HepG2 (cell line): ENCODE results near the gene NMNAT1. TPM values are rescaled to one million over a fixed set of nuclear protein-coding genes. Genes with fewer than 3 reads are reported as not detected.

ENCODE experiments used
- ATAC-seq: fragments of 200-7000 bp; cut with Tn5 transposase; 3 replicates; pipeline ENCODE4 v1.9.1; 2020; ENCODE audit warnings: mild to moderate bottlenecking, moderate library complexity
- BruUV-seq: library from RNA; stranded (reverse); fragments of 400-500 nt; replicated peaks from 2 replicates; lab custom pipeline; 2021; lab: Mats Ljungman, UMichigan
- CTCF ChIA-PET: fragments of 300-600 bp; formaldehyde crosslinking; extraction: SDS; loops from one replicate; lab custom pipeline; 2021; ENCODE audit warnings: low total read pairs, inconsistent platforms, low intra/inter-chr PET ratio; lab: Yijun Ruan, JAX
- POLR2A ChIA-PET: fragments of 350-600 bp; sonication (Branson Sonifier 250); formaldehyde crosslinking; loops from one replicate; lab custom pipeline; 2020; ENCODE audit warnings: antibody characterized with exemption, inconsistent platforms; lab: Yijun Ruan, JAX
- DNase-seq: peaks from one replicate; pipeline ENCODE4 v3.0.0-alpha.2; 2015; ENCODE audit warnings: low spot score
- FAIRE-seq: peaks from 3 replicates; lab custom pipeline; 2011; peaks lifted over from hg19 to GRCh38; lab: Jason Lieb, UNC
- H2AFZ ChIP-seq: one replicate; pipeline ENCODE4 v1.6.1; 2011; ENCODE audit warnings: low read length, inconsistent platforms
- H3K27ac ChIP-seq: fragments of 300-600 bp; 3 replicates; pipeline ENCODE4 v1.8.0; 2011; ENCODE audit warnings: mixed run types, mild to moderate bottlenecking, mixed read lengths, low read length, inconsistent platforms; ENCODE audit not compliant: insufficient read depth; ENCODE audit errors: extremely low read length
- H3K27me3 ChIP-seq, 2 experiments: fragments of 200-600 bp in 1 of 2; 2 replicates in 1 of 2; 3 replicates in 1 of 2; pipeline versions ENCODE4 v1.6.0 to v1.8.0; 2011; ENCODE audit warnings: low read length in 2 of 2, mild to moderate bottlenecking in 2 of 2, moderate library complexity in 2 of 2, inconsistent platforms in 1 of 2; ENCODE audit not compliant: insufficient read depth in 2 of 2, control insufficient read depth in 1 of 2
- H3K36me3 ChIP-seq, 2 experiments: fragments of 200-600 bp in 1 of 2; replicated peaks in 1 of 2; 2 replicates in 1 of 2; 3 replicates in 1 of 2; pipeline versions ENCODE4 v1.5.1 to v1.8.0; 2011; ENCODE audit warnings: low read length in 2 of 2, inconsistent platforms in 1 of 2; ENCODE audit not compliant: insufficient read depth in 2 of 2, control insufficient read depth in 1 of 2
- H3K4me1 ChIP-seq: 2 replicates; pipeline ENCODE4 v1.5.1; 2012; ENCODE audit warnings: low read length, inconsistent platforms; ENCODE audit not compliant: insufficient read depth
- H3K4me2 ChIP-seq: 2 replicates; pipeline ENCODE4 v1.6.0; 2011; ENCODE audit warnings: low read depth, low read length, inconsistent platforms
- H3K4me3 ChIP-seq, 3 experiments: fragments of 200-600 bp in 1 of 3; sonication (generic), shearing (Covaris generic) in 1 of 3; replicated peaks in 1 of 3; 2 replicates each; pipeline ENCODE4 v1.5.1; 2011 to 2016; ENCODE audit warnings: low read length in 3 of 3, inconsistent platforms in 2 of 3, low read depth in 2 of 3, mild to moderate bottlenecking in 2 of 3, control low read depth in 1 of 3, mixed read lengths in 1 of 3; ENCODE audit not compliant: insufficient read depth in 1 of 3
- H3K79me2 ChIP-seq: one replicate; pipeline ENCODE4 v1.6.1; 2011; ENCODE audit warnings: low read length, inconsistent platforms; ENCODE audit not compliant: insufficient read depth
- H3K9ac ChIP-seq: 2 replicates; pipeline ENCODE4 v1.6.0; 2011; ENCODE audit warnings: mild to moderate bottlenecking, low read depth, low read length, inconsistent platforms; ENCODE audit not compliant: insufficient read depth
- H3K9me3 ChIP-seq: 2 replicates; pipeline ENCODE4 v1.5.1; 2012; ENCODE audit warnings: mild to moderate bottlenecking, low read length
- H4K20me1 ChIP-seq: 2 replicates; pipeline ENCODE4 v1.6.0; 2011; ENCODE audit warnings: inconsistent platforms, mild to moderate bottlenecking, low read length, moderate library complexity; ENCODE audit not compliant: insufficient read depth
- ATF5 ChIP-seq: sonication (generic); formaldehyde crosslinking; IDR thresholded peaks from 2 replicates; pipeline ENCODE4 v1.4.0; 2020; ENCODE audit warnings: mild to moderate bottlenecking, low read depth, missing genetic modification reagents
- CBX2 ChIP-seq, 2 experiments: fragments of 200-600 bp in 1 of 2; sonication (generic); formaldehyde crosslinking in 1 of 2; IDR thresholded peaks; 2 replicates each; pipeline versions ENCODE4 v1.7.0 to v1.8.1; 2018 to 2022; ENCODE audit warnings: low read depth in 2 of 2, low read length in 1 of 2, mild to moderate bottlenecking in 1 of 2, missing genetic modification reagents in 1 of 2
- FOXA3 ChIP-seq: IDR thresholded peaks from 2 replicates; pipeline ENCODE4 v1.6.1; 2016; ENCODE audit warnings: missing genetic modification reagents, missing compliant biosample characterization
- KLF11 ChIP-seq: IDR thresholded peaks from 2 replicates; pipeline ENCODE4 v1.6.1; 2016; ENCODE audit warnings: missing compliant biosample characterization
- KLF16 ChIP-seq, 2 experiments: sonication (generic) in 1 of 2; formaldehyde crosslinking in 1 of 2; IDR thresholded peaks; 2 replicates each; pipeline versions ENCODE4 v1.6.1 to v1.8.0; 2016 to 2023; ENCODE audit warnings: missing genetic modification reagents in 2 of 2, missing compliant biosample characterization in 1 of 2
- MBD4 ChIP-seq: IDR thresholded peaks from 2 replicates; pipeline ENCODE4 v1.6.1; 2012; ENCODE audit warnings: low read length, inconsistent platforms, borderline replicate concordance
- NONO ChIP-seq, 2 experiments: fragments of 450-650 bp in 1 of 2; sonication (generic) in 1 of 2; formaldehyde crosslinking in 1 of 2; IDR thresholded peaks in 1 of 2; conservative IDR thresholded peaks in 1 of 2; 2 replicates each; pipeline versions ENCODE4 v1.6.1 to v1.8.0; 2017 to 2022; ENCODE audit warnings: mild to moderate bottlenecking in 1 of 2, missing genetic modification reagents in 1 of 2, moderate library complexity in 1 of 2
- POLR2A ChIP-seq, 2 experiments: IDR thresholded peaks; 2 replicates each; pipeline ENCODE4 v1.6.1; 2011; ENCODE audit warnings: low read depth in 2 of 2, low read length in 2 of 2, mild to moderate bottlenecking in 1 of 2, moderate library complexity in 1 of 2; ENCODE audit not compliant: insufficient read depth in 1 of 2
- RAD21 ChIP-seq: fragments of 450-650 bp; formaldehyde crosslinking; IDR thresholded peaks from 2 replicates; pipeline ENCODE4 v1.5.0; 2020; ENCODE audit warnings: mild to moderate bottlenecking
- SKI ChIP-seq: fragments of 450-650 bp; IDR thresholded peaks from one replicate; pipeline ENCODE4 v1.6.1; 2018; ENCODE audit warnings: mild to moderate bottlenecking; ENCODE audit not compliant: partially characterized antibody
- SMAD9 ChIP-seq: sonication (generic); formaldehyde crosslinking; IDR thresholded peaks from 2 replicates; pipeline ENCODE4 v1.5.1; 2020; ENCODE audit warnings: mild to moderate bottlenecking, missing genetic modification reagents
- TEF ChIP-seq: sonication (generic); formaldehyde crosslinking; IDR thresholded peaks from 2 replicates; pipeline ENCODE4 v1.5.0; 2020; ENCODE audit warnings: missing genetic modification reagents
- ZBTB4 ChIP-seq: sonication (generic); formaldehyde crosslinking; IDR thresholded peaks from 2 replicates; pipeline ENCODE4 v1.4.0; 2020; ENCODE audit warnings: missing genetic modification reagents, mild to moderate bottlenecking, borderline replicate concordance
- ZMYM3 ChIP-seq: sonication (generic); formaldehyde crosslinking; IDR thresholded peaks from 2 replicates; pipeline ENCODE4 v1.5.1; 2020; ENCODE audit warnings: mild to moderate bottlenecking, missing genetic modification reagents
- ZNF138 ChIP-seq: sonication (generic); formaldehyde crosslinking; IDR thresholded peaks from 2 replicates; pipeline ENCODE4 v1.5.0; 2020; ENCODE audit warnings: mild to moderate bottlenecking, low read depth, missing genetic modification reagents
- ZNF20 ChIP-seq: sonication (generic); formaldehyde crosslinking; IDR thresholded peaks from 2 replicates; pipeline ENCODE4 v1.4.0; 2020; ENCODE audit warnings: mild to moderate bottlenecking, moderate library complexity, missing genetic modification reagents
- ZNF75D ChIP-seq: sonication (generic); formaldehyde crosslinking; IDR thresholded peaks from 2 replicates; pipeline ENCODE4 v1.8.1; 2023; ENCODE audit warnings: missing genetic modification reagents, mild to moderate bottlenecking, borderline replicate concordance
- ZNF841 ChIP-seq: sonication (generic); formaldehyde crosslinking; IDR thresholded peaks from 2 replicates; pipeline ENCODE4 v1.8.1; 2023; ENCODE audit warnings: missing genetic modification reagents, borderline replicate concordance
- WGBS: methylation state at CpG from one replicate; pipeline ENCODE4 v1.1.6; 2017; ENCODE audit warnings: low lambda C conversion rate; 5-methylcytosine and 5-hydroxymethylcytosine counted together
- in situ Hi-C: cut with HindIII; loops from 2 replicates; pipeline ENCODE4 v1.10.0; 2017; ENCODE audit warnings: low pct_unique_long_range_greater_than_20kb; ENCODE audit not compliant: extremely low pct_ligation_motif_present
- intact Hi-C: fragments of 100-400 bp; cut with micrococcal nuclease; formaldehyde crosslinking; loops from one replicate; pipeline ENCODE4 v1.10.0; 2022; ENCODE audit not compliant: unreplicated experiment
- polyA plus RNA-seq, 8 experiments: library from polyadenylated mRNA; depleted of rRNA in 3 of 8; stranded (reverse) in 7 of 8; unstranded in 1 of 8; fragments of >200 nt; fragmentation: Illumina TruSeq in 4 of 8; extraction: Trizol in 4 of 8; gene quantifications; 2 replicates each; pipeline versions ENCODE4 v1.2.1 to v1.2.3, GENCODE V29; 2011 to 2016; ENCODE audit warnings: low read depth in 4 of 8, missing spikeins in 1 of 8, mixed read lengths in 1 of 8; ENCODE audit not compliant: insufficient read depth in 1 of 8
- total RNA-seq, 5 experiments: library from RNA; depleted of rRNA; stranded (reverse); fragments of >200 nt; fragmentation: Illumina TruSeq; extraction: Trizol; gene quantifications; 2 replicates each; pipeline ENCODE4 v1.2.3, GENCODE V29; 2016; ENCODE audit warnings: low read depth in 1 of 5
- TF ChIP-seq, protein P1 (sequence below): sonication (generic); formaldehyde crosslinking; IDR thresholded peaks from 2 replicates; pipeline ENCODE4 v1.4.0; 2020; ENCODE audit warnings: missing genetic modification reagents, low read depth, mild to moderate bottlenecking, borderline replicate concordance

NMNAT1 gene
- total and polyA plus RNA-seq, 2 of the 13 experiments (the other 11 are each of a cell fraction or from before 2014, with no cell fraction given), result 5.6 to 12.2 TPM

DNA sequence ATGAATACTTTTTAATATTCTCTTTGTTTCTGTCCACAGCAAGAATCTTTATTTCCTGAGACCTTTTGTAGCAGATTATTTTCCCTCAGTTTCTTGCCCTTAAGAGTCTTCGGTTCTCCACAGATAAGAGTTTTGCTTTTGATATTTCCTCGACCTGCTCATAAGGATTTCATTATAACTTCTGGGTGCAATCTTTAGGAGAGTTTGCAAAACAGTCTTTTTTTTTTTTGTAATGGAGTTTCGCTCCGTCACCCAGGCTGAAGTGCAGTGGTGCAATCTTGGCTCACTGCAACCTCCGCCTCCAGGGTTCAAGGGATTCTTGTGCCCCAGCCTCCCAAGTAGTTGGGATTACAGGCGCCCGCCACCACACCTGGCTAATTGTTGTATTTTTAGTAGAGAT lies 79.4 kb downstream of the NMNAT1 start:
- intact Hi-C loops (no loop called here), in situ Hi-C loops (no loop called here)
- ATAC-seq, result no peak
- DNase-seq, result no peak
- 51% methylated on average over 7 of the region's 7 CpGs for WGBS
- 0 out of 2 replicates have a peak, but pooled peaks cover 4% of the 10 kb centered on the region for H3K4me1 ChIP-seq
- no TSS peak for BruUV-seq
- H3K27ac ChIP-seq, result no peak overlapping the region
- ChIA-PET POLR2A (no interaction called here), CTCF (no interaction called here)
- H4K20me1 ChIP-seq, result no peaks in the 10 kb centered on the region
- H3K79me2 ChIP-seq, result no peaks in the 10 kb centered on the region
- no peak overlapping the region for H3K4me2 ChIP-seq
- H3K9me3 ChIP-seq, result peaks cover 3% of the 10 kb centered on the region; the same call in 1 of the 2 replicates
- no peak overlapping the region for H3K9ac ChIP-seq
- no peaks in the 10 kb centered on the region for H3K36me3 ChIP-seq
- H3K27me3 ChIP-seq, result no peaks in the 10 kb centered on the region
- no peak for TF ChIP-seq ZBTB4
- TF ChIP-seq ZNF20 (CRISPR knock-in tag), result no peak
- TF ChIP-seq ZMYM3, result no peak
- no peak for TF ChIP-seq TEF (CRISPR knock-in tag)
- no peak for TF ChIP-seq MBD4
- no peak for TF ChIP-seq KLF16 (CRISPR knock-in tag; IDR thresholded peaks at IDR 0.05)
- no peak for TF ChIP-seq CBX2 (IDR thresholded peaks at IDR 0.05; ENCODE audit: low read depth, low read length)
- no peak for TF ChIP-seq CBX2 (CRISPR knock-in tag; IDR thresholded peaks at IDR 0.05; ENCODE audit: low read depth)
- no peak for TF ChIP-seq SMAD9 (CRISPR knock-in tag)
- no peak for TF ChIP-seq POLR2A (IDR thresholded peaks at IDR 0.05; ENCODE audit: insufficient read depth in 1 of 2, low read depth in 2 of 2, low read length in 2 of 2)
- TF ChIP-seq ATF5 (CRISPR knock-in tag), result no peak
- TF ChIP-seq ZNF138 (CRISPR knock-in tag), result no peak
- no peak for TF ChIP-seq KLF11 (CRISPR knock-in tag)
- no peak for TF ChIP-seq RAD21 (CRISPR knock-in tag)
- no peak for TF ChIP-seq NONO (IDR thresholded peaks at IDR 0.05)
- TF ChIP-seq NONO (CRISPR knock-in tag; conservative IDR thresholded peaks at IDR 0.05), result no peak
- TF ChIP-seq FOXA3 (CRISPR knock-in tag), result no peak
- TF ChIP-seq, protein P1, sequence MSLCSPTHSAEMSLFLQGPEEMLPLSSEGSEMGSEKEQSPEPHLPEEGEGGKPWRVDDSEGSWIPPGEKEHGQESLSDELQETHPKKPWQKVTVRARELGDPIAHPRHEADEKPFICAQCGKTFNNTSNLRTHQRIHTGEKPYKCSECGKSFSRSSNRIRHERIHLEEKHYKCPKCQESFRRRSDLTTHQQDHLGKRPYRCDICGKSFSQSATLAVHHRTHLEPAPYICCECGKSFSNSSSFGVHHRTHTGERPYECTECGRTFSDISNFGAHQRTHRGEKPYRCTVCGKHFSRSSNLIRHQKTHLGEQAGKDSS, result no peak
- no peak for TF ChIP-seq SKI
- no peak for TF ChIP-seq ZNF841 (CRISPR knock-in tag)
- TF ChIP-seq ZNF75D (CRISPR knock-in tag), result no peak
- H3K4me3 ChIP-seq, result no peak overlapping the region
- no peak overlapping the region for H2AFZ ChIP-seq
- FAIRE-seq, result no peak
